Adrenal gland (tissue), 5 donors: ENCODE data around the gene RTEL1.

Experiments used
- CTCF ChIP-seq, 6 experiments: fragments of 450-650 bp in 4 of 6; fragments of 200-600 bp in 2 of 6; sonication (generic) in 1 of 6; IDR thresholded peaks; 1 replicate in 5 of 6; 2 replicates in 1 of 6; pipeline versions ENCODE4 v1.5.1 to v1.8.0; 2016 to 2021; ENCODE audit warnings: antibody characterized with exemption in 6 of 6, mild to moderate bottlenecking in 2 of 6, moderate library complexity in 1 of 6
- POLR2A ChIP-seq, 2 donors: fragments of 450-650 bp; IDR thresholded peaks; one replicate each; pipeline ENCODE4 v1.6.1; 2017; ENCODE audit warnings: antibody characterized with exemption in 2 of 2, mild to moderate bottlenecking in 2 of 2, moderate library complexity in 1 of 2
- donor health status: DM: no; HTN: no; CAD: no.

- TF ChIP-seq POLR2A (IDR thresholded peaks at IDR 0.05) = no peak
- no peak for TF ChIP-seq CTCF (IDR thresholded peaks at IDR 0.05)
Measured at GRCh38 chr20:63648190-63648589, 9.9 kb upstream of the RTEL1 start.
